Endothelial cell of umbilical vein (primary cell): ENCODE measurements around the gene CTSW.

Experiments
- EZH2 ChIP-seq: IDR thresholded peaks from 2 replicates; pipeline ENCODE4 v1.6.1; 2012; ENCODE audit warnings: borderline replicate concordance, low read depth, mild to moderate bottlenecking, moderate library complexity, low read length, inconsistent platforms; ENCODE audit not compliant: severe bottlenecking
- GATA2 ChIP-seq: IDR thresholded peaks from 2 replicates; pipeline ENCODE4 v1.7.0; 2011; ENCODE audit warnings: low read depth, mild to moderate bottlenecking, moderate library complexity, mixed read lengths, low read length; ENCODE audit not compliant: insufficient read length, insufficient read depth
- POLR2A ChIP-seq: IDR thresholded peaks from 2 replicates; pipeline ENCODE4 v1.6.1; 2012; ENCODE audit warnings: low read depth, mild to moderate bottlenecking, control low read depth, low read length

DNA sequence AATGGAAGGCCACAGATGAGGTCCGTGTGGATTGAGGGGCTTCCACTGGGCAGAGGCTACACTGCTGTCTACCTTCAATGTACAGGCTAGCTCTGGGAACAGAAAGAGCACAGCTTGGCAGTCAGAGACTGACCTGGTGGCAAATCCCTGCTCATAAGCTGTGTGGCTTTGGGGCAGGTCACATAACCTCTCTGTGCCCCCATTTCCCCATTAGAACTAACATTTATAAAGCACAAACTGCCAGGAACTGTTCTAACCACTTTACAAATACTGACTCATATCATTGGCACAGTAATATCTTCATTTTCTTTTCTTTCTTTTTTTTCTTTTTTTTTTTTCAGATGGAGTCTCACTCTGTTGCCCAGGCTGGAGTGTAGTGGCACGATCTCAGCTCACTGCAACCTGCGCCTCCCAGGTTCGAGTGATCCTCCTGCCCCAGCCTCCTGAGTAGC lies 17.4 kb downstream of the CTSW start:
- TF ChIP-seq EZH2 (no peak), POLR2A (no peak), GATA2 (no peak)
